ENCODE measurements around the gene MED13L. TPM values are rescaled to one million over a fixed set of nuclear protein-coding genes. Genes with fewer than 3 reads are reported as not detected.

MED13L gene
- total RNA-seq, 1 experiment from 2014 or later, result 94.1 TPM

GRCh38 chr12:116317986-116318575 is 40.6 kb upstream of the MED13L start:
- intact Hi-C loops (cut with micrococcal nuclease; ENCODE audit: unreplicated experiment), result no loop called here
- no peaks in the 10 kb centered on the region for H3K9me3 ChIP-seq (ENCODE audit: low read depth, low read length, poor library complexity, severe bottlenecking)
- TF ChIP-seq EZH2 (IDR thresholded peaks at IDR 0.05; ENCODE audit: borderline replicate concordance, low read depth, low read length, poor library complexity, severe bottlenecking), result no peak
- BruUV-seq (replicated peaks), result no TSS peak
- H3K27me3 ChIP-seq (replicated peaks; ENCODE audit: insufficient read depth, low read depth, low read length, poor library complexity), result no peaks in the 10 kb centered on the region
- POLR2A ChIA-PET (ENCODE audit: low non-redundant PET), result no interaction called here
- H3K27ac ChIP-seq (ENCODE audit: low read depth, low read length, poor library complexity, severe bottlenecking), result no peak overlapping the region
- H3K36me3 ChIP-seq (ENCODE audit: insufficient read depth, low read length, poor library complexity, severe bottlenecking), result no peaks in the 10 kb centered on the region
- no peak for DNase-seq (ENCODE audit: low spot score)
- H3K4me1 ChIP-seq (ENCODE audit: insufficient read depth, low read length, poor library complexity, severe bottlenecking), result no peaks in the 10 kb centered on the region
- no peak overlapping the region for H3K4me3 ChIP-seq (ENCODE audit: low read depth, low read length, poor library complexity, severe bottlenecking)
- CTCF ChIA-PET, result no interaction called here

GRCh38 chr12:116317139-116317538 is 39.6 kb upstream of the MED13L start:
- Histone ChIP-seq H3K27ac (ENCODE audit: low read depth, low read length, poor library complexity, severe bottlenecking) (no peak overlapping the region), H3K4me1 (ENCODE audit: insufficient read depth, low read length, poor library complexity, severe bottlenecking) (no peaks in the 10 kb centered on the region), H3K36me3 (ENCODE audit: insufficient read depth, low read length, poor library complexity, severe bottlenecking) (no peaks in the 10 kb centered on the region), H3K4me3 (ENCODE audit: low read depth, low read length, poor library complexity, severe bottlenecking) (no peak overlapping the region), H3K27me3 (replicated peaks; ENCODE audit: insufficient read depth, low read depth, low read length, poor library complexity) (no peaks in the 10 kb centered on the region), H3K9me3 (ENCODE audit: low read depth, low read length, poor library complexity, severe bottlenecking) (no peaks in the 10 kb centered on the region)
- POLR2A ChIA-PET (ENCODE audit: low non-redundant PET), result no interaction called here
- CTCF ChIA-PET, result no interaction called here
- intact Hi-C loops (cut with micrococcal nuclease; ENCODE audit: unreplicated experiment), result no loop called here
- no peak for DNase-seq (ENCODE audit: low spot score)
- TF ChIP-seq EZH2 (IDR thresholded peaks at IDR 0.05; ENCODE audit: borderline replicate concordance, low read depth, low read length, poor library complexity, severe bottlenecking) (no peak), CTCF (conservative IDR thresholded peaks at IDR 0.05; ENCODE audit: low read depth, low read length) (no peak)
- BruUV-seq (replicated peaks), result no TSS peak

GRCh38 chr12:116314477-116314876 is 37.0 kb upstream of the MED13L start:
- TF ChIP-seq EZH2 (IDR thresholded peaks at IDR 0.05; ENCODE audit: borderline replicate concordance, low read depth, low read length, poor library complexity, severe bottlenecking), result no peak
- TF ChIP-seq CTCF (conservative IDR thresholded peaks at IDR 0.05; ENCODE audit: low read depth, low read length), result no peak
- DNase-seq (ENCODE audit: low spot score), result no peak
- intact Hi-C loops (cut with micrococcal nuclease; ENCODE audit: unreplicated experiment), result no loop called here
- Histone ChIP-seq H3K27ac (ENCODE audit: low read depth, low read length, poor library complexity, severe bottlenecking) (no peak overlapping the region), H3K4me3 (ENCODE audit: low read depth, low read length, poor library complexity, severe bottlenecking) (no peak overlapping the region), H3K9me3 (ENCODE audit: low read depth, low read length, poor library complexity, severe bottlenecking) (peaks cover 7% of the 10 kb centered on the region), H3K4me1 (ENCODE audit: insufficient read depth, low read length, poor library complexity, severe bottlenecking) (no peaks in the 10 kb centered on the region), H3K27me3 (replicated peaks; ENCODE audit: insufficient read depth, low read depth, low read length, poor library complexity) (no peaks in the 10 kb centered on the region), H3K36me3 (ENCODE audit: insufficient read depth, low read length, poor library complexity, severe bottlenecking) (no peaks in the 10 kb centered on the region)
- POLR2A ChIA-PET (ENCODE audit: low non-redundant PET), result no interaction called here
- no TSS peak for BruUV-seq (replicated peaks)
- CTCF ChIA-PET, result no interaction called here

Data from A673 (cell line).